K562 (cell line): Measurements from ENCODE around the gene CD151.

Source experiments
- TF ChIP-seq, protein P1 (sequence below): fragments of 450-650 bp; IDR thresholded peaks from 2 replicates; pipeline ENCODE4 v1.6.1; 2016; ENCODE audit warnings: borderline replicate concordance
- TF ChIP-seq, protein P2 (sequence below): fragments of 450-650 bp; IDR thresholded peaks from 2 replicates; pipeline ENCODE4 v1.6.1; 2016; ENCODE audit warnings: low read depth

- TF ChIP-seq, protein P1, sequence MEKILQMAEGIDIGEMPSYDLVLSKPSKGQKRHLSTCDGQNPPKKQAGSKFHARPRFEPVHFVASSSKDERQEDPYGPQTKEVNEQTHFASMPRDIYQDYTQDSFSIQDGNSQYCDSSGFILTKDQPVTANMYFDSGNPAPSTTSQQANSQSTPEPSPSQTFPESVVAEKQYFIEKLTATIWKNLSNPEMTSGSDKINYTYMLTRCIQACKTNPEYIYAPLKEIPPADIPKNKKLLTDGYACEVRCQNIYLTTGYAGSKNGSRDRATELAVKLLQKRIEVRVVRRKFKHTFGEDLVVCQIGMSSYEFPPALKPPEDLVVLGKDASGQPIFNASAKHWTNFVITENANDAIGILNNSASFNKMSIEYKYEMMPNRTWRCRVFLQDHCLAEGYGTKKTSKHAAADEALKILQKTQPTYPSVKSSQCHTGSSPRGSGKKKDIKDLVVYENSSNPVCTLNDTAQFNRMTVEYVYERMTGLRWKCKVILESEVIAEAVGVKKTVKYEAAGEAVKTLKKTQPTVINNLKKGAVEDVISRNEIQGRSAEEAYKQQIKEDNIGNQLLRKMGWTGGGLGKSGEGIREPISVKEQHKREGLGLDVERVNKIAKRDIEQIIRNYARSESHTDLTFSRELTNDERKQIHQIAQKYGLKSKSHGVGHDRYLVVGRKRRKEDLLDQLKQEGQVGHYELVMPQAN: no peak
- TF ChIP-seq, protein P2, sequence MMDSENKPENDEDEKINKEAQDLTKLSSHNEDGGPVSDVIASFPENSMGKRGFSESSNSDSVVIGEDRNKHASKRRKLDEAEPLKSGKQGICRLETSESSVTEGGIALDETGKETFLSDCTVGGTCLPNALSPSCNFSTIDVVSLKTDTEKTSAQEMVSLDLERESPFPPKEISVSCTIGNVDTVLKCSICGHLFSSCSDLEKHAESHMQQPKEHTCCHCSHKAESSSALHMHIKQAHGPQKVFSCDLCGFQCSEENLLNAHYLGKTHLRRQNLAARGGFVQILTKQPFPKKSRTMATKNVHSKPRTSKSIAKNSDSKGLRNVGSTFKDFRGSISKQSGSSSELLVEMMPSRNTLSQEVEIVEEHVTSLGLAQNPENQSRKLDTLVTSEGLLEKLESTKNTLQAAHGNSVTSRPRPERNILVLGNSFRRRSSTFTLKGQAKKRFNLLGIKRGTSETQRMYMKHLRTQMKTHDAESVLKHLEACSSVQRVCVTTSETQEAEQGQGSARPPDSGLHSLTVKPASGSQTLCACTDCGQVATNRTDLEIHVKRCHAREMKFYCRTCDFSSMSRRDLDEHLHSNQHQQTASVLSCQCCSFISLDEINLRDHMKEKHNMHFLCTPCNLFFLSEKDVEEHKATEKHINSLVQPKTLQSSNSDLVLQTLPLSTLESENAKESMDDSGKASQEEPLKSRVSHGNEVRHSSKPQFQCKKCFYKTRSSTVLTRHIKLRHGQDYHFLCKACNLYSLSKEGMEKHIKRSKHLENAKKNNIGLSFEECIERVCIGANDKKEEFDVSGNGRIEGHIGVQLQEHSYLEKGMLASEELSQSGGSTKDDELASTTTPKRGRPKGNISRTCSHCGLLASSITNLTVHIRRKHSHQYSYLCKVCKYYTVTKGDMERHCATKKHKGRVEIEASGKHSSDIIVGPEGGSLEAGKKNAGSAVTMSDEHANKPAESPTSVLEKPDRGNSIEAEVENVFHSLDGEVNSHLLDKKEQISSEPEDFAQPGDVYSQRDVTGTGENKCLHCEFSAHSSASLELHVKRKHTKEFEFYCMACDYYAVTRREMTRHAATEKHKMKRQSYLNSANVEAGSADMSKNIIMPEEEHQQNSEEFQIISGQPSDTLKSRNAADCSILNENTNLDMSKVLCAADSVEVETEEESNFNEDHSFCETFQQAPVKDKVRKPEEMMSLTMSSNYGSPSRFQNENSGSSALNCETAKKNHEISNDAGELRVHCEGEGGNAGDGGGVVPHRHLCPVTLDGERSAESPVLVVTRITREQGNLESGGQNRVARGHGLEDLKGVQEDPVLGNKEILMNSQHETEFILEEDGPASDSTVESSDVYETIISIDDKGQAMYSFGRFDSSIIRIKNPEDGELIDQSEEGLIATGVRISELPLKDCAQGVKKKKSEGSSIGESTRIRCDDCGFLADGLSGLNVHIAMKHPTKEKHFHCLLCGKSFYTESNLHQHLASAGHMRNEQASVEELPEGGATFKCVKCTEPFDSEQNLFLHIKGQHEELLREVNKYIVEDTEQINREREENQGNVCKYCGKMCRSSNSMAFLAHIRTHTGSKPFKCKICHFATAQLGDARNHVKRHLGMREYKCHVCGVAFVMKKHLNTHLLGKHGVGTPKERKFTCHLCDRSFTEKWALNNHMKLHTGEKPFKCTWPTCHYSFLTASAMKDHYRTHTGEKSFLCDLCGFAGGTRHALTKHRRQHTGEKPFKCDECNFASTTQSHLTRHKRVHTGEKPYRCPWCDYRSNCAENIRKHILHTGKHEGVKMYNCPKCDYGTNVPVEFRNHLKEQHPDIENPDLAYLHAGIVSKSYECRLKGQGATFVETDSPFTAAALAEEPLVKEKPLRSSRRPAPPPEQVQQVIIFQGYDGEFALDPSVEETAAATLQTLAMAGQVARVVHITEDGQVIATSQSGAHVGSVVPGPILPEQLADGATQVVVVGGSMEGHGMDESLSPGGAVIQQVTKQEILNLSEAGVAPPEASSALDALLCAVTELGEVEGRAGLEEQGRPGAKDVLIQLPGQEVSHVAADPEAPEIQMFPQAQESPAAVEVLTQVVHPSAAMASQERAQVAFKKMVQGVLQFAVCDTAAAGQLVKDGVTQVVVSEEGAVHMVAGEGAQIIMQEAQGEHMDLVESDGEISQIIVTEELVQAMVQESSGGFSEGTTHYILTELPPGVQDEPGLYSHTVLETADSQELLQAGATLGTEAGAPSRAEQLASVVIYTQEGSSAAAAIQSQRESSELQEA: no peak
Observed at GRCh38 chr11:837990-838307, 5.2 kb downstream of the CD151 start.
